Measurements from ENCODE around the gene IMPG1.

IMPG1 gene

GRCh38 chr6:76072562-76072961 lies at the start of gene IMPG1:
Gene IMPG1, minus strand, starts transcription at chr6:76072662. Its CDS starts 174 bp downstream, at chr6:76072488.
- TF ChIP-seq, protein P1, sequence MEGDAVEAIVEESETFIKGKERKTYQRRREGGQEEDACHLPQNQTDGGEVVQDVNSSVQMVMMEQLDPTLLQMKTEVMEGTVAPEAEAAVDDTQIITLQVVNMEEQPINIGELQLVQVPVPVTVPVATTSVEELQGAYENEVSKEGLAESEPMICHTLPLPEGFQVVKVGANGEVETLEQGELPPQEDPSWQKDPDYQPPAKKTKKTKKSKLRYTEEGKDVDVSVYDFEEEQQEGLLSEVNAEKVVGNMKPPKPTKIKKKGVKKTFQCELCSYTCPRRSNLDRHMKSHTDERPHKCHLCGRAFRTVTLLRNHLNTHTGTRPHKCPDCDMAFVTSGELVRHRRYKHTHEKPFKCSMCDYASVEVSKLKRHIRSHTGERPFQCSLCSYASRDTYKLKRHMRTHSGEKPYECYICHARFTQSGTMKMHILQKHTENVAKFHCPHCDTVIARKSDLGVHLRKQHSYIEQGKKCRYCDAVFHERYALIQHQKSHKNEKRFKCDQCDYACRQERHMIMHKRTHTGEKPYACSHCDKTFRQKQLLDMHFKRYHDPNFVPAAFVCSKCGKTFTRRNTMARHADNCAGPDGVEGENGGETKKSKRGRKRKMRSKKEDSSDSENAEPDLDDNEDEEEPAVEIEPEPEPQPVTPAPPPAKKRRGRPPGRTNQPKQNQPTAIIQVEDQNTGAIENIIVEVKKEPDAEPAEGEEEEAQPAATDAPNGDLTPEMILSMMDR (conservative IDR thresholded peaks at IDR 0.05; ENCODE audit: control insufficient read depth, insufficient read depth, low read depth, low read length), result no peak
- no peak for DNase-seq (ENCODE audit: low read depth)
- no peak within 1 kb of the TSS for H3K4me3 ChIP-seq (ENCODE audit: control insufficient read depth, low read depth, low read length)

- TF ChIP-seq, protein P1 (conservative IDR thresholded peaks at IDR 0.05; ENCODE audit: control insufficient read depth, insufficient read depth, low read depth, low read length), result no peak
- DNase-seq (ENCODE audit: low read depth), result no peak
Observed at GRCh38 chr6:76120302-76120701, 47.8 kb upstream of the IMPG1 start.

GRCh38 chr6:76073281-76073680 lies 819 bp upstream of the IMPG1 start:
- H3K4me3 ChIP-seq (ENCODE audit: control insufficient read depth, low read depth, low read length), result no peak overlapping the region
- DNase-seq (ENCODE audit: low read depth), result no peak
- TF ChIP-seq, protein P1 (conservative IDR thresholded peaks at IDR 0.05; ENCODE audit: control insufficient read depth, insufficient read depth, low read depth, low read length), result no peak

More at GRCh38 chr6:76120302-76120701, 47.8 kb upstream of the IMPG1 start:
- no peak overlapping the region for H3K4me3 ChIP-seq (ENCODE audit: control insufficient read depth, low read depth, low read length)

GRCh38 chr6:76057469-76057868 lies 15.0 kb downstream of the IMPG1 start:
- H3K4me3 ChIP-seq (ENCODE audit: control insufficient read depth, low read depth, low read length), result no peak overlapping the region
- TF ChIP-seq, protein P1 (conservative IDR thresholded peaks at IDR 0.05; ENCODE audit: control insufficient read depth, insufficient read depth, low read depth, low read length), result no peak
- DNase-seq (ENCODE audit: low read depth), result no peak

GRCh38 chr6:76052314-76052713 lies 20.1 kb downstream of the IMPG1 start:
- TF ChIP-seq, protein P1 (conservative IDR thresholded peaks at IDR 0.05; ENCODE audit: control insufficient read depth, insufficient read depth, low read depth, low read length), result no peak
- no peak for DNase-seq (ENCODE audit: low read depth)
- H3K4me3 ChIP-seq (ENCODE audit: control insufficient read depth, low read depth, low read length), result no peak overlapping the region

- peak; percentile 0 for DNase-seq (ENCODE audit: low read depth)
- H3K4me3 ChIP-seq (ENCODE audit: control insufficient read depth, low read depth, low read length), result no peak overlapping the region
- TF ChIP-seq, protein P1 (conservative IDR thresholded peaks at IDR 0.05; ENCODE audit: control insufficient read depth, insufficient read depth, low read depth, low read length), result no peak
Observed at GRCh38 chr6:76043690-76044089, 28.8 kb downstream of the IMPG1 start.

- no peak for DNase-seq (ENCODE audit: low read depth)
- no peak overlapping the region for H3K4me3 ChIP-seq (ENCODE audit: control insufficient read depth, low read depth, low read length)
- TF ChIP-seq, protein P1 (conservative IDR thresholded peaks at IDR 0.05; ENCODE audit: control insufficient read depth, insufficient read depth, low read depth, low read length), result no peak
Observed at GRCh38 chr6:76035713-76036112, 36.7 kb downstream of the IMPG1 start.

Measured in fibroblast of mammary gland (primary cell).